ENCODE results near the gene MRPL3.

GRCh38 chr3:131518680-131519079 lies 15.9 kb upstream of the MRPL3 start:
- TF ChIP-seq NFYB (CRISPR knock-in tag; conservative IDR thresholded peaks at IDR 0.05; ENCODE audit: low read depth) = no peak
- no peak for TF ChIP-seq MAX (CRISPR knock-in tag; IDR thresholded peaks at IDR 0.05)
- no peak for TF ChIP-seq E2F4 (CRISPR knock-in tag; IDR thresholded peaks at IDR 0.05; ENCODE audit: borderline replicate concordance, low read depth)
- no peak for TF ChIP-seq AFF4 (CRISPR knock-in tag; IDR thresholded peaks at IDR 0.05; ENCODE audit: borderline replicate concordance)
- no peak for TF ChIP-seq CTCF (IDR thresholded peaks at IDR 0.05)
- no peak for TF ChIP-seq ZNF512 (CRISPR knock-in tag; IDR thresholded peaks at IDR 0.05; ENCODE audit: borderline replicate concordance)
- TF ChIP-seq JUN (CRISPR knock-in tag; IDR thresholded peaks at IDR 0.05) = no peak

All from WTC11 (cell line).